Karpas-422 (cell line): ENCODE measurements around the gene KSR1. TPM values are rescaled to one million over a fixed set of nuclear protein-coding genes. Genes with fewer than 3 reads are reported as not detected.
"Not testable (repeated sequence)": the region's sequence is repeated elsewhere in the genome, so short reads cannot be mapped to it uniquely, and the experiment has no call there.

ENCODE experiments used
- DNase-seq: peaks from one replicate; pipeline ENCODE4 v3.0.0-alpha.2; 2015
- H2AFZ ChIP-seq: fragments of 200-600 bp; sonication (generic); 2 replicates; pipeline ENCODE4 v1.6.1; 2014; ENCODE audit warnings: antibody characterized with exemption, low read length, mixed read lengths
- H3K27ac ChIP-seq: fragments of 200-600 bp; sonication (generic); 2 replicates; pipeline ENCODE4 v1.5.1; 2014; ENCODE audit warnings: mild to moderate bottlenecking, low read length, moderate library complexity
- H3K27me3 ChIP-seq: fragments of 200-600 bp; sonication (generic); 2 replicates; pipeline ENCODE4 v1.6.1; 2014; ENCODE audit warnings: low read length, mixed read lengths
- H3K36me3 ChIP-seq: fragments of 200-600 bp; sonication (generic); 2 replicates; pipeline ENCODE4 v1.6.1; 2014; ENCODE audit warnings: low read length, mixed read lengths; ENCODE audit not compliant: insufficient read depth
- H3K4me1 ChIP-seq: fragments of 200-600 bp; sonication (generic); 2 replicates; pipeline ENCODE4 v1.6.1; 2014; ENCODE audit warnings: mild to moderate bottlenecking, low read length, mixed read lengths
- H3K4me2 ChIP-seq: fragments of 200-600 bp; sonication (generic); 2 replicates; pipeline ENCODE4 v1.6.1; 2014; ENCODE audit warnings: low read length, low read depth, mild to moderate bottlenecking; ENCODE audit not compliant: poor library complexity, severe bottlenecking
- H3K4me3 ChIP-seq: fragments of 200-600 bp; sonication (generic); 2 replicates; pipeline ENCODE4 v1.5.1; 2014; ENCODE audit warnings: mild to moderate bottlenecking, antibody characterized with exemption, low read length, mixed read lengths
- H3K79me2 ChIP-seq: fragments of 200-600 bp; sonication (generic); 2 replicates; pipeline ENCODE4 v1.6.1; 2014; ENCODE audit warnings: mild to moderate bottlenecking, low read length, mixed read lengths
- H3K9ac ChIP-seq: fragments of 200-600 bp; sonication (generic); 2 replicates; pipeline ENCODE4 v1.6.0; 2014; ENCODE audit warnings: low read length
- H3K9me2 ChIP-seq: fragments of 200-600 bp; sonication (generic), shearing (Covaris generic); replicated peaks from 2 replicates; pipeline ENCODE4 v1.6.0; 2014; ENCODE audit warnings: mild to moderate bottlenecking, low read length, moderate library complexity; ENCODE audit not compliant: insufficient read depth
- H3K9me3 ChIP-seq: fragments of 300-700, 200-600 bp; sonication (generic); 2 replicates; pipeline ENCODE4 v1.6.1; 2014; ENCODE audit warnings: low read length, mixed read lengths
- H4K20me1 ChIP-seq: fragments of 200-600 bp; sonication (generic); 2 replicates; pipeline ENCODE4 v1.6.1; 2014; ENCODE audit warnings: mild to moderate bottlenecking, antibody characterized with exemption, low read length, low read depth; ENCODE audit not compliant: insufficient read depth
- small RNA-seq: library from RNA; depleted of rRNA; stranded (forward); fragments of <200 nt; gene quantifications from one replicate; pipeline ENCODE3, GENCODE V24; 2014
- total RNA-seq: library from RNA; depleted of rRNA; stranded (reverse); fragments of >200 nt; shearing (Covaris generic); gene quantifications from 2 replicates; pipeline ENCODE4 v1.2.3, GENCODE V29; 2014; ENCODE audit warnings: low replicate concordance; rRNA removed

KSR1 gene
- total RNA-seq, 1 experiment from 2014 or later: 0.52 TPM

GRCh38 chr17:27671977-27672480, 215.8 kb downstream of the KSR1 start:
- H4K20me1 ChIP-seq, H2AFZ ChIP-seq, H3K27ac ChIP-seq, H3K79me2 ChIP-seq, H3K4me1 ChIP-seq, H3K4me2 ChIP-seq, H3K27me3 ChIP-seq, H3K4me3 ChIP-seq, H3K36me3 ChIP-seq, DNase-seq, H3K9ac ChIP-seq, H3K9me3 ChIP-seq, H3K9me2 ChIP-seq: not testable (repeated sequence)

DNA sequence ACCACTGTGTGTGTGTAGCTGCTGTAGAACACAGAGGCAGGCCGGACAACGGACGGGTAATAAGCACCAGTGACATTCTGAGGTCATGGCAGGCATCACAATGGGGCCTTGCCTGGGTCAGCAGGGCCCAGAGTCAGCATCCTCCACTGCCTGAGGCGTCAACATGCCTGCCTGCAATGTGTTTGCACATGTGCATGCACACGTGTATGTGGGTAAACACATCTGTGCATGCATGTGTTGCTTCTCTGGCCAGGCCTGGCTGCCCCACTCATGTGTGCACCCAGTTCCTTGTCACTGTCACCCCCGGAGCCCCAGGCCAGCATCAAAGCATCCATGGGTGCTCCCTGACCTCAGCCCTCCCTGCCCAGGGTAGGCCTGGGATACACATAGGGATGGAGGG, 218.1 kb downstream of the KSR1 start:
- no peaks in the 10 kb centered on the region for H3K9me3 ChIP-seq
- H3K36me3 ChIP-seq: no peaks in the 10 kb centered on the region

More for the DNA sequence above, 218.1 kb downstream of the KSR1 start:
- Histone ChIP-seq H3K9ac (no peak overlapping the region), H3K4me1 (no peaks in the 10 kb centered on the region), H4K20me1 (no peaks in the 10 kb centered on the region), H3K4me2 (no peak overlapping the region), H2AFZ (no peak overlapping the region), H3K27me3 (no peaks in the 10 kb centered on the region), H3K27ac (no peak overlapping the region), H3K79me2 (no peaks in the 10 kb centered on the region), H3K9me2 (no peaks in the 10 kb centered on the region), H3K4me3 (no peak overlapping the region)
- DNase-seq: no peak

Small RNAs within 50 kb of the gene (small RNA-seq; reads per million reads assigned to genes)
- gene AC015688.5: not detected

Other genes starting within 250 kb of the KSR1 start
- gene WSB1, start 162.3 kb upstream of the KSR1 start, total RNA-seq: 106 and 128 TPM in 2 replicates
- gene LGALS9, start 174.7 kb downstream of the KSR1 start, total RNA-seq: 3.6 and 5.4 TPM in 2 replicates